Breast epithelium (tissue), 3 donors: ENCODE results near the gene GNAI2.

Experiments used
- CTCF ChIP-seq, 3 donors: fragments of 450-650 bp; IDR thresholded peaks; one replicate each; pipeline ENCODE4 v1.5.1; 2016 to 2017; ENCODE audit warnings: antibody characterized with exemption in 3 of 3, mild to moderate bottlenecking in 3 of 3, moderate library complexity in 3 of 3
- POLR2AphosphoS5 ChIP-seq, 3 donors: sonication (generic); formaldehyde crosslinking; IDR thresholded peaks; one replicate each; pipeline ENCODE4 v1.6.1; 2017; ENCODE audit warnings: antibody characterized with exemption in 3 of 3

- TF ChIP-seq CTCF (IDR thresholded peaks at IDR 0.05) (no peak), POLR2AphosphoS5 (IDR thresholded peaks at IDR 0.05) (no peak)
Measured at GRCh38 chr3:50210510-50211367, 25.3 kb upstream of the GNAI2 start.
